ENCODE results near the gene TREM2.
"Not testable (repeated sequence)": the region's sequence is repeated elsewhere in the genome, so short reads cannot be mapped to it uniquely, and the experiment has no call there.

TREM2 gene

DNA sequence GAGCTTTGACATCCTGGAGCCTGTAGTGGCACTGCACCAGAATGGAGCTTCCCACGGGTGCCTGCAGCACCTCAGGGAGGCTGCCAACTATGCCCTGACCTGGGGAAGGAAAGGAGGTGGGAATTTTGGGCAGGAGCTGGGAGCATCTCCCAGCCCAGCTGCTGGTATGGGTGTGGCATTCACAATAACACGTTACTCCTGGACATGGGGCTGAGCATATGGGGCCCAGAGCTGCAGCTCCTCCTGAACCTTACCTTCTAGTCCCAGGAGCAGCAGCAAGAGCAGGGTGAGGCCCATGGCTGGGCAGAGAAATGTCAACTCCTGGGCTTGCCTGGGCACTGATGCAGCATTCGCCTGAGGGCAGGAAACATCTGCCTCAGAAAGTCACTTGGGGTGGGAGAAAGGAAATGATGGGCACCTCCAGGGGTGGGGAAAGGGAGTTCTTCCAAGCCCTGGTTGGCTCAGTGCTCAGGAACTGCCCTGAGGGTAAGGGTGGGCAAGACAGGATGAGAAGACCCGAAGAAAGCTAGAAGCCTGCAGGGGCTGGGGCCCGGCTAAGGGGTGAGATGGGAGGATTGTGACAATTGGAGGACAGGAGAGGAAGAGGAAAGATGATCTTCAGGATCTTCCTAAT is 8.8 kb downstream of the TREM2 start, which contains the start of gene TREML1:
TREML1 (minus strand) TSS at position 356 of the 634 bp plus-strand sequence; CDS start at position 297, 59 bp downstream.
- no peak for DNase-seq

DNA sequence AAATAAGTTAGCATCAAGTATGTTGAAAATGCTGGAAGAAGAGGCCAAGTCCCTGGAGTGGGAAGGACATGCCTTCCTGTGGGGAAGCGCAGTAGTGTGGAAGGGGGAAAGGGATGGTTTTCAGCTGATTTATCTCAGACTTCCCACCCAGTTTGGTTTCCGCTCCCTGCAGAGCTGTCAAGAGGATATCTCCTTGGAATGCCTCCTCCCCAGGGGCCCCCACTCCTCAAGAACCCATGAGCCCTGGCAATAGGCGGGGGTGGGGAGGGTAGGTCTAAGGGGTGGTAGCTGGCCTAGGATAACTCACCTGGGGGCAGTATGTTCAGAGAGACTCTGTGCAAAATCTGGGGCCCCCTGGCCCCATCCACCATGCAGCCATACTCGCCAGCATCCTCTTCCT is 9.5 kb downstream of the TREM2 start:
- DNase-seq: no peak

DNA sequence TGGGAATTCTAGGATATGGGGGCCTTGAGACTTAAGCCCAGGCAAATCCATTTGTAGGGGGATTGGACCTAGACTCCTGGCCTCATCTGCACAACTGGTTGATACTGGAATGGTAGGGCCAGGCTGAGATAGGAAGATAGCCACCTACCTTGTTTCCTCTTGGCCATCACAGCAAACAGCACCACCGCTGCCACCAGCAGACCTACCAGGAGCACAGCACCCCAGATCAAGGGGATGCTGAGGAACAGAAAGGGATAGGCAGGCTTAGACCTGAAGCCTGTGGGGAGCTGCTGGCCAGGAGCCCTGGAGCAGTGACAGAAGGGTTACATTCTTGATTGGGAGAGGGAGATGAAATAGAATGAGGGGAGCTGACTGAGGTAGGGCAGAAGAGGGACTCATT is 12.2 kb downstream of the TREM2 start:
- DNase-seq: no peak

DNA sequence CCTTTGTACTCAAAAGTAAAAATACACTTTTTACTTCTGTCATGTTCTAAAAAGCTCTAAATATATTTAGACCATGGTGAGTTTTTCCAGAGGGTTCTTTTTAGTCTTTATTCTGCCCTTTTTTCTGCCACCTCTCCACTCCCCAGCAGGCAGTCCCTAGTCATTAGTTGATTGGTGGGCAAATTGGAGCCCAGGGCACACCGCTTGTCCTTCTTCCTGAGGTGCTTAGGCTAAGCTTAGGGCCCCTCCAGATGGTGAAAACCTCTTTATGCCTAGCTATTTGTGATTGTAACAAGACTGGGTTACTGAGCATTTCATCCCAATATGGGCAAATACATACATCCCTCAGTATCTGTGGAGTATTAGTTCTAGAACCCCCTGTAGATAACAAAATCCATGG is 15.0 kb downstream of the TREM2 start:
- no peak for DNase-seq

DNA sequence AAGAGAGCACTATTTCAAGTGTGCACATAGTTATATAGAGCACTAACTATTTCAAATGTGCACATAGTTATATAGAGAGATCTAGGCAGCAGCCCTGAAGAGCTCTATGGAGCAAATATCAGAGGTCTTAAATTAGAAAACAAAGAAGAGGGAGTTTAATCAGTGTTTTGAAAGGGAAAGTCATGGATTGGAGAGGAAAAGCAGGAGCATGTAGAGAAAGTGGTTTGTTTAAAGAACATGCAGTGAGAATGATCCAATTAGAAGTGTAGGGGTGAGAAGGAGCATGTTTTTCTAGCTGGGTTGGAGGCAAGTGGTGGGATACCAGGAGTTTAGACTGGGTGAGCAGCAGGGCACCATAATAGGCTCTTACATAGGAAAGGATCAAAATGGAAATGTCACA is 26.0 kb downstream of the TREM2 start:
- no peak for DNase-seq

DNA sequence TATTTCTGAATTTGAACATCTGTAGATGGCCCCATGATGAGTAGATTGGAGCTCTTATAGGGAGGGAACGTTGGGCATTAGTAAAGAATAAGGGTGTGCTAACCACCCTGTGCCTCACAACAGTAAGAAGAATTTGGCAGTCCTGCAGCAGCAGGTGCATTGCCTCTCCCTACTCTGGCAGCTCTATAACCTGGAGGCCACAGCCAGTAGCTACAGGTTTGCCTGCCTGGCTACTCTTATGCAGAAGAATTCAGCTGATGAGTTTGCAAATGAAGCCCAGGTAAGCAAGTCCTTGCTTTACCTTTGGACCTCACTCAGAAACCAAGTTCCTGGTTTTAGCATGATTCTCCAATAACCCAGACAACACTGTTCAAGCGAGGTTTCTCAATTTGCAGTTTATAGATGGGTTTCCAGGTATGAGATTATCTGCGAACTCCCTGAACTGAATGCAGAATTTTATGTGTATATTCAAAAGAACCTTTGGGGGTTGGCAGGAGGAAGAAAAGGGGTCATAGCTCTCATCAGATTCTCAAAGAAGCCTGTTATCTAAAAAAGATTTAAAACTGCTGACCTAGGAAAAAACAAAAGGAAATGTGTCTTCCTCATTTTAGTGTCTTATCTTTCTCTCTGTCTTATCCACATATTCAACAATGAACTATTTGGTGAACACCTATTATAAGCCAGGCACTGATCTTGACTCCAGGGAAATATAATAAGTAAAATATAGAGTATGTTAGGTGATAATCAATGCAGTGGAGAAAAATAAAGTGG is 27.7 kb downstream of the TREM2 start:
- DNase-seq: no peak

DNA sequence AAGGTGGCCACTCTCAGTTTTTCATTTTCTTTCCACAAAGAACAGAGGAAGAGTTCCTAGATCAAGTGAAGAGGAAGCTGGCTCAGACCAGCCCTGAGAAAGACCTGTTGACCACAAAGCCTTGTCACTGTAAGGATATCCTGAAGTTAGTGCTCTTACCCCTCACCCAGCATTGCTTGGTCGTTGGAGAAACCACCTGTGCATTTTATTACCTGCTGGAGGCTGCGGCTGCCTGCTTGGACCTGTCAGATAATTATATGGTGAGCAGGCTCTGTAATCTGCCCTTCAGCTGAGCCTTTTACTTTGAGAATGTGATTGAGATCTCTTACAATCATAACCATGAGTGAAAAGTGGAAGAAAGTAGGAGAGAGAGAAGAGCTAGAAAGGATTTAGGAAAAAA is 30.7 kb downstream of the TREM2 start:
- DNase-seq: no peak

DNA sequence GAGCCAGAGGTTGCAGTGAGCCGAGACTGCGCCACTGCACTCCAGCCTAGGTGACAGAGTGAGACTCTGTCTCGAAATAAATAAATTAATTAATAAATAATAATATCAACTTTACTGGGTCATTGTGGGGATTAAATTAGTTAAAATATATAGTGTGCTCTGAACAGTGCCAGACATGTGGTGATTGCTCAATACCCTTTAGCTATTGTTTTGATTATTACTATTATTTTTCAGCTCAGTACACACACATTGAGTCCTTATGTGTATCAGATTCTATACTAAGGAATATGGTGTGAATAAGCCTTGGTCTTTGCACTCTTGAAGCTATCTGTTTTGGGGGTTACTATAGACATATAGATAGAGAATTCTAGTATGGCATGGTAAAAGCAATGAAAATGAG is 37.6 kb downstream of the TREM2 start:
- no peak for DNase-seq

DNA sequence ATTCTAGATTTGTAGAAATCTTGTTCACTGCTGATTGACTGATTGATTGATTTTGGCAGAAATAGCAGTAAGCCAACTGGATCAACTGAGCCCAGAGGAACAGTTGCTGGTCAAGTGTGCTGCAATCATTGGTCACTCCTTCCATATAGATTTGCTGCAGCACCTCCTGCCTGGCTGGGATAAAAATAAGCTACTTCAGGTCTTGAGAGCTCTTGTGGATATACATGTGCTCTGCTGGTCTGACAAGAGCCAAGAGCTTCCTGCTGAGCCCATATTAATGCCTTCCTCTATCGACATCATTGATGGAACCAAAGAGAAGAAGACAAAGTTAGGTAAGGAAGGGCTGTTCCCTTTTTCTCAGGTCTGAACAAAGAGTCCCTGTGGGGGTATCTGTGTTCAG is 40.0 kb downstream of the TREM2 start:
- no peak for DNase-seq

DNA sequence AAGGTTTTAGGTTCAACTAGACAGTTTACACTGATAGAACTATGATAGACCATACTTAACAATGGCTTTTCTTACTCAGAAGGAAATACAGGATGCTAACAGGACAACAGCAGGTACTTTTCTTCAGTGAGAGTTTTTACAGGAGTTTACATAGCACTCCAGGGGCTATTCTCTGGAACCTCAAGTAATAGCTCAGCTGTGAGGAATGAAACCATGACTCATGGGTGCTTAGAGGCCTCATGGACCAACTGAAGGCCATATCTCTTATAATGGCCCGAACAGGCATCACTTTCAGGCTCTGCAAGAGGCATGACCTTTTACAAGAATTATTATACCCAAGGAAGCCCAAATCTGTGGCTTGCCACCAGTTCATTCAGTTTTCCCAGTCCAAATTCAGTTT is 40.5 kb downstream of the TREM2 start:
- no peak for DNase-seq

DNA sequence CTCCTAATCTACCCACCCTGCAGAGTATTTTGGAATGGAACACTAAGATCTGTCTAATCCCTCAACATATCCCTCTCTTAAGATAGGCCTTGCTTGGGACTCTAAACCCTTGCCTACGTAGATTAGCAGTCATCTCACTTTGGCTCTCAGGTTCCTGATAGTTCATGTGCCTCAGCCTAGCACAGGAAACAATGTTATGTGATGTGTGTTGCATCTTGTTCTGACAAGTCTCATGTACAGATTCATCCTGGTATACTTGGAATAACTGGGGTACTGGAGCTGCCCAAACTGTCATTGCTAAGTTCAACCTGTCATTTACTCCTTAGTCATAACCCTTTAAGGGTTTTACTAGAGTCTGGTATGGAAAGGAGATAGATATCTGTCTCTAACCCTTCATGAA is 42.9 kb downstream of the TREM2 start:
- DNase-seq: no peak

DNA sequence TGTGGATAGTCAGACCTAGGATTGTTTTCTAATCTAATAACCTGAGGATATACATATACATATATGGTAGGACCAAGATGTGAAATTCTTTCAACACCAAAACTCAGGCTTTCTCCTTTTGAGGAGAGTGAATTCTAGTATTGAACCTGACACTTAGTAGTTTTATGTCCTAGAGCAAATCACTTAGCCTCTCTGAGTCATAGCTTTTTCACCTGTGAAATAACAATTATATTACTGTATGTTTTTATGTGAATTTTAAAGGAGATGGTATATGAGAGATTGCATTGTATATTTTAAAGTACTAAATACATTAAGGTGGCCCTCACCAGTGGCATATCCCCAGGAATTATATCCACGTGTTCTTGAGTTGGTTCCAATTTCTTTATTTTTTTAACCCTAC is 43.4 kb downstream of the TREM2 start:
- DNase-seq: no peak

DNA sequence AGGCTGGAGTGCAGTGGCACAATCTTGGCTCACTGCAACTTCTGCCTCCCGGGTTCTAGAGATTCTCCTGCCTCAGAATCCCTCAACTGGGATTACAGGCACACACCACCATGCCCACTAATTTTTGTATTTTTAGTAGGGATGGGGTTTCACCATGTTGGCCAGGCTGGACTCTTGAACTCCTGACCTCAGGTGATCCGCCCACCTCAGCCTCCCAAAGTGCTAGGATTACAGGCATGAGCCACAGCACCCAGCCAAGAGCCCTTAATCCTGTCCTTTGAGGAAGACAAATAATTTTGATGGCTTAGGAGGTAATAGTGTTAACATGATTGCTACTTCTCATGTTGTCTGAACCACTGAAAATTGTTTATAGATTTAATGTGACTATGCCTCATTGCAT is 47.9 kb downstream of the TREM2 start:
- DNase-seq: not testable (repeated sequence)

DNA sequence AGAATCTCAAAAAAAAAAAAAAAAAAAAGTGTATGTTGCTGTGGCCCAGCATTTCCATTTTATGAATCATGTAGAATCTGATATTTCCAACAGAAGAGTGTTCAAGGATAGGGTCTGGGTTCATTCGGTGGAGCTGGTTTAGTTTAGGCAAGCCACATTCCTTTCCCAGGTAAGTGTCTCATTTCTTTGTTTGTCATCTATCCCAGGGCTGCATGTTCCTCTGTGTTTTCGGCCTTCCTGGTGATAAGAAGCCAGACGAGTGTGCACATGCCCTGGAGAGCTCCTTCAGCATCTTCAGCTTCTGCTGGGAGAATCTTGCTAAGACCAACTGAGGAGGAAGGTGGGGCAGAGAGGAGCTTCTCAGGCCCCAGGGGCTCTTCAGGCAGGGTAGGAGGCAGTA is 51.9 kb downstream of the TREM2 start:
- no peak for DNase-seq
